Amniotic stem cell (primary cell): Measurements from ENCODE around the gene CEP152.

Experiments
- DNase-seq: peaks from one replicate; lab custom pipeline; 2025; lab: John Stamatoyannopoulos, UW

Gene CEP152

DNA sequence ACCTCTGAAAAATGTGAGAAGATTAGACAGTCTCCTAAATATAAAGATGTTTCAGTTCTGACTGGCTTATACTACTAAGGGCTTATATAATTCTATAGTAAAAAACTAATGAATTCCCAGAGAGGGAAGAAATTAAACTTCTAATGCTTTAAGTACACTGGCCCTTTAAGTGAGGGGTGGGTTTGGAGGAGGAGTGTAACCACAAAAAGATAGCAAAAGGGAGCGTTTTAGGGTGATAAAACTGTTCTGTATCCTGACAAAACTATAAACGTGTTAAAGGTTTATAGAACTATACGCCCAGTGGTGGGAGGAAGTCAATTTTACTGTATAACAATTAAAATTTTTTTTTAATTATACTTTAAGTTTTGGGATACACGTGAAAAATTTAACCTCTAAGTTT lies 45.8 kb downstream of the CEP152 start:
- DNase-seq = no peak

DNA sequence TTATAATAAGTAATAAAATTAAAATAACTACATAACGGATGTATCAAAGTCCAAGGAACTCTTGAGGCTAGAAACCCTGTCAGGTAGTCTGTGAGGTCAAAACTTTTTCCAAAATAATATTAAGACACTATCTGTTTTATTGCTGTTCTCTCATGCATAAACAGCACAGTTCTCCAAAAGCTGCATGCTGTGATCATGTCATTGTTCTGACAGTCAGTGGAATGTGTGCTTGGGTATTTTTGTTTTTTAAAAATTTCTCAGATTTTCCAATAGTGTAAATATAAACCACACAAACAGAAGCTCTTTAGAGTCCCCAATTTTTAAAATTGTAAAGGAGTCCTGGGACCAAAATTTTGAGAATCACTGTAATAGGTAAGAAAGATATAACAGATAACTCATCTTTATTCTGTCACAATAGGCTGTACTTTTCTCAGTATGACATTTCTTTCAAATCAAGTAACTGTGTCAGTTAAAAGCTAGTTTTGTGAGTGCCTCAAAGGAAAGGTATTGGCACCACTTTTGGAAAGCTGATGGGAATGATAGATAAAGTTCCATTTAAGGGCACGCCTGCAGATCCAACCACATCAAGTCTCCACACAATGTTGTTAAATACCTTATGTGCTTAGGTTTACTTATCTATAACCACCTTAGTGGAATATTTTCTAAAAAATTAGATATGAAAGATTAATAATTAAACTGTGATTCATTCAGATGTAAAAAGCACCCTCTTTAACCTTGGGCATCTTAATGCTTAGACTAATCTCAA lies 49.3 kb downstream of the CEP152 start:
- DNase-seq = no peak

DNA sequence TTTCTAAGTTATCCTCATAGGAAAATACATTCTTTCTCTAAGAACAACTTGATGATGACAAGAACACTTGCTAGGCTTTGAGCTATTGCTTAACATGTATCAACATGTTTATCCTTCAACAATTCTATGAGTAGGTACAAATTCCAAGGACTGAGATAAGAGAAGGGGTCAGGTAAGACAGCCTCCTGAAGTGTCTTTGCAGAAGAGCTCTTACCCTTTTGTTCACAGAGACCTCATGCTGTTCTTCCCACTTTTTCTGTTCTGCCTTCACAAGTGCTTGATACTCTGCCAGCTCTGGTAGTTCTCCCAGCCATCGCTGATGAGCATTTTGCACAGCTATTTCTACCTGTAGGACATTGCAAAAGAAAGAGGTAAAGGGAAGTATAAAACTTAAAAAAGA lies 50.9 kb downstream of the CEP152 start:
- DNase-seq = no peak

DNA sequence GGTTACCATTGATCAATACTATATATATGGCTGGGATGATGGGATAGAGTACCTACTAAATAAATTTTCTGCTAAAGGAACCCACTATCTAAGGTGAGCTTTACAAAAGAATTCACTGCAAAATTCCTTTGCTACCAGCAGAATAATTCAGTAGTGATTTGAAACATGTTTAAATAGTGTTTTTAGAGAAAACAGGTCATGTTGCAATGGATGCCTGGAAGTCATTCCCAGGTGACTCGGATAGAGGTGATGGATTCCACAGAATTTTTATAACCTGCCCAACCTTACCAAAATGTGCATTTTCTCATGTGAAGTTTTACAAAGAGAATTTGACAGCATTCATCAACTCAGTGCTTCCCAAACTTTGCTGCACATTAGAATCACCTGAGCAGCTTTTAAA lies 53.2 kb downstream of the CEP152 start:
- no peak for DNase-seq

DNA sequence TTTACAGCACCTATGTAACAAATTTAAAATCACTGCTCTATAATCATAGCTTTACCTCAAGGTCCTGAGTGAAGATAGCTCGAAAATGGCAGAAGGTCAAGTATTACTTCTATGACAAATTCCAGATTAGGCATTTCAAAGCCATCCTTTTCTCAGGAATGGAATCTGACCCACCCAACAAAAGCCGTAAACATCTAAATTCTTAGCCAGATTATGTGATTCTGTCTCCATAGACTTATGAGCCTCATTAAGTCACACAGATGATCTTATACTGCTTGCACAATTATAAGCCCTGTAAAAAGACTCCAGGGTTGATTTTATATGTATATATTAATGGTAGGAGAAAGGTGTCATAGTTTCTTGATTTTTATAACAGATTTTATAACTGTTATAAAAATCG lies 56.9 kb downstream of the CEP152 start:
- DNase-seq = no peak

DNA sequence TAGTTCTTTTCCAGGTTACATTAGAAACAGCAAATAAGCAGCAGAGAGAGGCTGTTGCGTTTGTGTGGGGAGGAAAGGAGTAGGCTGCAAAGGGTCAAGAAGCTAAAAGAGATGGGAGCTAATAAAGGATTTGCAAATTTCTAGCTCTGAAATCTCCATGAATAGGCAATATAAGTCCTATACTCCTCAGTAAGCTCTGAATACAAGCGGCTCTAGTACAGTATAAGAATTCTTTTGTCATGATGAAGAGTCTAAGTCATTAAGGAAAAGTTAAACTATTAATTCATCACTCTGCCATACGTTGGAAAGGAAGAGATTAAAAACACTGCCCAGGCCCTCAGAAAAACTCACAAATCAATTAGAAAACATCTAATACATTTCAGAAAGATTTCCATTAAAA lies 59.3 kb downstream of the CEP152 start:
- no peak for DNase-seq

DNA sequence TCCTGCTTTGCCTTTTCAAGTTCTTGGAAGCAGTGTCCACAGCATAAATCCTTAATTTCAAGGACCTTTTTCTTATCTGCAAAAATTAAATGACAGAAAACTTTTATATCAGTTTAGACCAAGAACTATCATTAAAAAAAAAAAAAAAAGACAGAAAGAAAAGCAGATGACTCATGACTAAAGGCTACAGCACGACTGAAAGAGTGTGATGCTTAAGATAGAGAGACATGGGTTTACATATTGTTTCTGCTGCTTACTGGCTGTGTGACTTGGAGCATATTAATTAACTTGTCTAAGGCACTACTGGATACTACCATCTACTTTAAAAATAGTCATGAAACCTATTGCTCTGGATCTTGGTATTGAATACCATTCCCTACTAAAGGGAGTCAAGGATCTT lies 62.3 kb downstream of the CEP152 start:
- DNase-seq = peak; percentile 30

DNA sequence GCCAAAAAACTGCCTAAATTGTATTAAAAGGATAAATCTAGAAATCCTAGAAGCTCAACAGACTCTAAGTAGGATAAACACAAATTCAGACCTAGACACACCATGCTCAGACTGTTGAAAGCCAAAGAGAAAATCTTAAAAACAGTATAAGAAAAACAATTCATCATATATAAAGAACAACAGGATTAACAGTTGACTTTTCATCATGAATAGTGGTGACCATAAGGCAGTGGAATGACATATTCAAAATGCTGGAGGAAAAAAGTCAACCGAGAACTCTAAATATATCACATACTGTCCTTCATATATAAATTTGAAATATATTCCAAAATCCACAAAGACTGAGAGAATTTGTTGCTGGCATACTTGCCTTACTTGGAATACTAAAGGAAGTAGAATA lies 77.3 kb downstream of the CEP152 start:
- DNase-seq = no peak

DNA sequence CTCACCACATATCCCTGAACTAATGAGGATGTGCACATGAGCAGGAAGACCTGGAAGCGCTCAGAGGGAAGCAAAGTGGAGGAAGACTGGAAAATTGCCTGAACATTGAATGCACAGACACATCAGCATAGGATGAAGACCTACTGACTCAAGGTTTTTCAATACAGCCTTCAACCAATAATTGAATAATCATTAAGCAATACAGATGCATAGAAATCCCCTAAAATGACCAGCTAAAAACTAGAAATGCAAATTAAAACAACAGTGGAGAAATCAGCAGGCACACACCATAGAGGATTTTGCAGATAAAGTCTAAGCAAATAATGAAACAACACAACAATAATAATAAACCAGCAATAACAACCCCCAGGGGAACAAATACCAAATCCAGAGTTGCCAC lies 80.4 kb downstream of the CEP152 start:
- no peak for DNase-seq

DNA sequence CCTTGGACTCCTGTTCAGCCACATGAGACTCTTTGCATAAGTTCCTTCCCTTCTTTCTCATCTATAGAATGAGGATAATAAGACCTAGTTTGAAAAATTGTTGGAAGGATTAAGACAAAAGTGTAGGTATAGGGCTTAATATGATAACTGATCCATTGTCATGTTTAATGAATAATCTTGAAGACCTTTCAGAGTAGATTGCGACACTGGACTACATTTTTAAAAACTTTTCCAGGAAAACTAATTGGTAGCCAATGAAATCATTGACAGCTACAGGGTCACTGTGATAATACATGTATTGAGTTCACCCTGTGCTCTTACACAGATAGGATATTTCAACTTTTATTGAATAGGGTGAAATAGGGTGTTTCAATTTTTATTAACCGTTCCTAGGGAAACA lies 86.9 kb downstream of the CEP152 start:
- DNase-seq = no peak

DNA sequence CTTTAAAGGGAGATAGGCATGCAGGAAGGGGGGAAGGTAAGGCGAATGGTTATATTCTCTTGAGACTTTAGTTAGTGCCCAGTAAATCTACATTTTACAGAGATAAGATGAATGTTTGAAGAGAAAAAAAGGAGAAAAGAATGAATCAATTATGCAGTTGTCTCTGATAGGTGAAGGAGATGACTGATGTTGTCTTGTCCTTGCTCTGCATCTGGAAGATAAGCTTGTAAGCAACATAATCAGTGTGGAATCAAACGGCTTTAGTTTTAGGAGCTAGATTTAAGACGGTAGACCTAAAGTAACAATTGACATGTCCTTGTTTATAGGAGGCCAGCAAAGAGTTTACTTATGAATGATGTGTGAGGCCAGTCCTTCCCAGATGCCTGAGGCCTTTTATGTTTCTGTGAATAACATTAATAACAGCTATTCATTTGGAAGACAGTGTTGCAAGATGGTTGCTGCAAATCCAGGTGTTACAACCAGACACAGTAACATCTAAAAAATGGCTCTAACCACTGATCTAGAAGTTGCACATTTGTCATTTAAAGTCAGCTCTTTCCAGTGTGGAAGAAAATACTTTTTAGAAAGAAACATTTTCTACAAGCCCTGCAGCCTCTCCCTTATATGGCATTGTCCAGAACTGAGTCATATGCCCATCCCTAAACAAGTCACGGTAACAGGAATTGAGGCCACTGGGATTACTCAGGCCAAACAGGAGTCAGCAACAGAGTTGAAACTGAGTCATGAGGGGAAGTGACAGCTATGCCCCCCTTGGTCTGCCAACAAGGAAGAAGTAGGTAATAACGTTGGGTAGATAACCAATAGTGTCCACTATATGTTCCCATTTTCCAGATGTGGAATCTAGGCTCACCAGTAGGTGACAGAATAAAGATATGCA lies 87.9 kb downstream of the CEP152 start:
- peak; percentile 37 for DNase-seq

DNA sequence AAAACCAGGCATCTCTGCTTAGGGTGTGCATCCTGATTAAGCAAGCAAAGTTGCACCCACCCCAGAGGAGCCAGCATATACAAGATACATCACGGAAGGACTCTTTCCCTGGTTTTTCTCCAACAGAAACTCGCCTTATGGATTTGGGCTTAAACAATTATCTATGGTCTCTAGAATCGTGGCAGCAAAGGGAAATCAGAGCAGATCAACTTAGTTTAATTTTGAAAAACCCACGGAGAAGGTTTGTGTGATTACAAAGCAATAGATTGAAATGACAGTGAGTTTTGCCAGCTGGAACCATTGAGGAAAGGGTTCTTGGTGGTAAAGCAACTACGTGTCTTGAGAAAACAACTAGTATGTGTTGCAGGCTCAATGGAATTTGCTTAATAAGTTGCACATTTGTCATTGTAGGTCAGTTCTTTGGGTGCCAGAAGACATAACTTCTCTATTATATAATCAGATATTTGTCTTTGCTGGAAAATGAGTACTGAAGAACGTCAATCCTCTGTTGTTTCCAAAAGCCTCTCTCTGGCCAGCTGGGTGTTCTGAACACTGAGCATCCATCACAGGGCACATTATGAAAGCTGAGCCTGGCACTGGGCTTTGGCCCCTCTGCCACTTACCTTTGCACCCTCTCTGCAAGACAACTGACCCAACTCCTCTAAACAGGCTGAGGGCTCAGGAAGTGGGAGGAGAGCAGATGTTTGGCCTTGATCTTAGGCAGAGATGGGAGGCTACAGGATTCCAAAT lies 89.6 kb downstream of the CEP152 start:
- DNase-seq = peak; percentile 43

DNA sequence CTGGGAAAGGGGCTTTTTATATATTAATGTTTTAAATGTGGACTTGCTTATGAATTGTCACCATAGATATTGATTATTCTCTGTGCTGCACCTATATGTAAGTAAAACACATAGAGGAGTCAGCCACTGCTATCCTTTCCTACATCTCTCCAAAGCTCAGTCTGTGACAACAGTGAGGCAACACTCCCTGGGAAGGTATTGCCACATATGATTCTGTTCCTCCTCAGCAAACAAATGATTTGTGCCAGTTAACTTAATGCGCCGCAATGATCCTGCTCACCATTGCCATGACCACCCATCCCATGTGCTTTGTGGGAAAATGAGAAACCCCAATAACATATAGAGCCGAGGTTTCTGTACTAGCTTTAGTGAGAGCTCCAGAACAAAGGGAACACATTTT lies 90.2 kb downstream of the CEP152 start:
- no peak for DNase-seq

DNA sequence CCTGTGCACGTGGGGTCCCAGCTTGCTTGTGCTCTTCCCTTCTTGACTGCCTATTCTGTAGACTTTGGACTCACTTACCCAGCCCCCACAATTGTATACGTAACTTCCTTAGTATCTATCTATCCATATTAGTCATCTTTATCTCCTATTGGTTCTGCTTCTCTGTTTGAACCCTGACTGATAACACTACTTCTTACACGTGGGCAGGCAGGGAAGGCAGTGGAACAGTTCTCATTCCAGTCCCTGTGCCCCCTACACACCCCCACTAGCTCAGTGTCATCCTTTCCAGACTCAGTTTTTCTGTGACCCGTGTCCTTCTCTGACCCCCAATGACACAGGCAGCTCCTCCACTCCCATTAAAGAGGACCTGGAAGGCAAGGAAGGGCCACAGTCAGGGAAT lies 91.2 kb downstream of the CEP152 start:
- DNase-seq = no peak

DNA sequence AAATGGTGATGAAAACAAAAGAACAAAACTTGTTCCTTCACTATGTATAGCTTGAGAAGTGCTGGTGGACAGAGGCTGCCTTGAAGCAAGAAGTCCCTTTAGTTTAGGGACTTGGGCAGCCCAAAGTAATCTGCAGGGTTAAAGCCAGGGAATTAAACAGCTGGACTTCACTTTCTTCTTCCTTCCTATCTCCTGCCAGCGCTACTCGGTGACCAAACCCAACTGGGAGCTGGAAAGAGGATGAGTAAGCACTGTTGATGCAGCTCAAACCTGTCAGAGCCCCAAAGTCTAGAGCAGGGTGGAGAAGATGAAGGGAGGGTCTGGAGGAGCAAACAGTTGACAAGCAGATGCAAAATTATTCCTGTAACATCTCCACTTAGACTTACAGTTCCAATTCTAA lies 92.2 kb downstream of the CEP152 start:
- DNase-seq = no peak

DNA sequence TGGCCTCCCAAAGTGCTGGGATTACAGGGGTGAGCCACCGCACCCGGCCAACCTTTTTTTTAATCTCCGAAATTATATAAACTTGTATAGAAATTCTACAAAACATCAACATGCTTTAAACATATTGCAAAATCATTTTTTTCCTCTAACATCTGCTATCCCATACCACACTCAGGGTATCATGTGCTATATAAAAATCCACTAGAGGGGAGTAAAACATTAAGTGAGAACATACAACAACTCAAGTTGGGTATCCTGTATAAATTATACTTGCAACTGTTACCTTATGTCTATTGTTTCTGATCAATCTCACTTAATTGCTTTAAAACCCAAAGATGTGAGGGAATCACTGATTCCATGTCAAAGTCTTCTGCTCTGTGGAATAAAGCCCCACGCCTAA lies 93.4 kb downstream of the CEP152 start:
- no peak for DNase-seq

DNA sequence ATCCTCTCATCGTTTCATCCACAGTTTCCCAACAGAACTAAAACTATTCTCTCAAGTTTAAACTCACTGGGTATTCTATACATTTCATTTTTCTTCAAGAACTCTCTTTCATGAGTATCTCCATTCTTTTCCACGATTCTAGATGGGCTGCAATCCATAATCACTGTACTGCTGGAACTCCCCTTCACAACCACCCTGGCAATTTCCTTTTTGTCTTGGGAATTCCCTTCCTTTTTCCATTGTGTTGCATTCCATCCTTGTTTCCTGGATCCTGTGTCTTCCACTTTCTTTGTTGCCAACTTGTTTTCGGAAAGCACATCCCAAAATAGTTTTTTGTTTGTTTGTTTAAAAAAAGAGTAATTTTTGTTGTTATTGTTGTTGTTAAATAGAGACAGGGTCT lies 98.3 kb downstream of the CEP152 start:
- no peak for DNase-seq

DNA sequence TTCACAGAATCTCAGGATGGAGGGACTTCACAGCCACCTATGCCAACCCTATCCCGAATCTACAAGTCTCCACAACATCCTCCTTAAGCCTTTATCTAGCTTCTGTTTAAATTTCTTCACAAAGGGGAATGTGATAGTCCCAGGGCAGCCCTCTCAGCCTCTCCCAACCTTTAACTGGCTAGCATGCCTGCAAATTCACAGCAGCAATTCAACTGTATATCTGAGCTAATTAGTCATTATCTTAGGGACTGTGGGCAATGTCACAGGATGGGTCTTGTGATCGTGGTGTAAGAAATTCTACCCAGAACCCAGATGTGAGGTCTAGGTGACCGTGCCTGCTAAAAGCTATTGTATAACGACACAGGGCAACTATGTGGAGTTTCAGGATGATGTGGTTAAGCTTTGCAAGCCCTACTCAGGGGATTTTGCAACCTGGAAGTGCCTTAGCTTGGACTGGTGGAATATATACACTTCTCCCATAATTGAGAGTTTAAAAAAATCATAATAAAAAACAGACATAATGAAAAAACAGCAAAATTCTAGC lies 99.8 kb downstream of the CEP152 start:
- DNase-seq = no peak

DNA sequence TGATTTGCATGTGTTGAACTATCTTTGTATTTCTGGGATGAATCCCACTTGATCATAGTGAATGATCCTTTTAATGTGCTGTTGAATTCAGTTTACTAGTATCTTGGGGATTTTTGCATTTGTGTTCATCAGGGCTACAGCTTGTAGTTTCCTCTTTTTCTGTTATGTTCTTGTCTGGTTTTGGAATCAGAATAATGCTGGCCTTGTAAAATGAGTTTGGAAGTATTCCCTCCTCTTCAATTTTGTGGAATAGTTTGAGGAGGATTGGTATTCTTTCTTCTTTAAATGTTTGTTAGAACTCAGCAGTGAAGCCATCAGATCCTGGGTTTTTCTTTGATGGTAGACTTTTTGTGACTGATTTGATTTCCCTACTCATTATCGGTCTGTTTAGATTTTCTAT lies 102.2 kb downstream of the CEP152 start:
- no peak for DNase-seq

DNA sequence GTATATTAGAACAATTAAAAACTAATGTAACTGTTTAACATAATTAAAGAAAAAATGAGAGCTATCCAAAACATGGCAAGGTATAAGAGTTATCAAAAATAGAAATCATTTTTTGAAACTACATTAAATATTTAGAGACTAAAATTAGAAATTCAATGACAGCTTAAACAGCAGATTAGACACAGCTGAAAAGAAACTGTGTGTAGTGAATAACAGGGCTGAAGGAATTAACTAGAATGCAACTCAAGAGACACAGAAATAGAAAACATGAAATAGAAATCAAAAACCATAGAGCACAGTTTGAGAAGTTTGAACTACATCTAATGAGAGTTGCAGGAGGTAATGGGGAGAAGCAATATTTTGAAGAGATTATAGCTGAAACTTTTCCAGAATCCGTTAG lies 105.5 kb downstream of the CEP152 start:
- DNase-seq = no peak

DNA sequence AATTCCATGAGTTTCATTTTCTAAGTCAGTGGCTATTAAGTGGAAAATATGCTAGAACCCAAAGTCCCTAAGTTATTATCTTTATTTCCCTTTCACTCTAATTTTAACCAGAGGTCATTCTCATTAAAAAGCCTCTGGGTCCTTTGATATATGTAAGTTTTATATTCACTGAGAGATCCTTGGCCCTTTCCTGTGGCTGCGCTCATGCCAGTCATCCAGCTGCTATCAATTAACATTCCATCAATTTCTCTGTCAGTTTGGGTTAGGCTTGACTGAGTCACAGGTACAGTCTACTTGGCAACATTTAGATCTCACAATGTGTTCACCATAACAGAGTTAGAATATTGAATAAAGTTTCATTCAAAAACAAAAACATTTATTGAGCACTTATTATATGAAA lies 107.3 kb downstream of the CEP152 start:
- no peak for DNase-seq

DNA sequence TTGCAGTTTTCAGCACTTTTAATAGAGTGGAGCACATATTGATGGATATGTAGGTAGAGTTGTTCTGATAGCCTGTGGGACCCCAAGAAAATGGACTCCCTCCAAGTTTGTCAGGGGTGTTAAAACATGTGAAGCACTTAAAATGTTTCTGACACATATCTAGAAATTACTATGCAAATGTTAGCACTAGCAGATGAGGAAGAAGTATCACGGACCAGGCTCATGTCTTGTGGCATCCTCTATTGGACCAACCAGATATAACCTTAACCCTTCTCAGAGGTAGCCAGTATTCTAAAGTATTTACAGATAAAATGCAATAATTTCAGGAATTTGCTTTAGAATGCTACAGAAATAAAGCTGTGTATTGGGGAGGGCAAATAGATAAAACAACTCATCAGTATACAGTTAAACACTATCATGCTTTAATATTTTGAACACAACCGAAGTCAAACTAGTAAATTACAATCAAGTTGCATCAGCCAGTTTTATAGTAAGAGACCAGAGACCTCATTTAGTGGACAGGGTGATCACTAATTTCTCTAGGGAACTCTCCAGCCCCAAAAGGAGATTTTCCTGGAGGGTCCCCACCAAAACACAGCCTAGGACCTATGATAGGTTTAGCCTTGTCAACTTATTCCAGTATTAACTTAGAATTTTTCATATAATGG lies 108.2 kb downstream of the CEP152 start:
- no peak for DNase-seq
